Large intestine (tissue), 3 donors: ENCODE results near the gene RBX1. TPM values are rescaled to one million over a fixed set of nuclear protein-coding genes. Genes with fewer than 3 reads are reported as not detected.

Experiments
- DNase-seq, 2 donors: peaks; one replicate each; pipeline versions ENCODE4 v3.0.0 to v3.0.0-alpha.2; 2013
- H3K27ac ChIP-seq: one replicate; pipeline ENCODE4 v1.5.1; 2013; ENCODE audit warnings: low read length
- H3K27me3 ChIP-seq: 2 replicates; pipeline ENCODE4 v1.6.1; 2013; ENCODE audit warnings: low read length; ENCODE audit not compliant: control insufficient read depth, insufficient read depth
- H3K36me3 ChIP-seq: 2 replicates; pipeline ENCODE4 v1.6.1; 2013; ENCODE audit warnings: low read length; ENCODE audit not compliant: control insufficient read depth, insufficient read depth
- H3K4me1 ChIP-seq: one replicate; pipeline ENCODE4 v1.6.1; 2013; ENCODE audit warnings: low read length; ENCODE audit not compliant: control insufficient read depth, insufficient read depth
- H3K4me3 ChIP-seq: one replicate; pipeline ENCODE4 v1.5.1; 2013; ENCODE audit warnings: low read length
- H3K9me3 ChIP-seq: one replicate; pipeline ENCODE4 v1.6.1; 2013; ENCODE audit warnings: mild to moderate bottlenecking, low read depth, low read length, moderate library complexity; ENCODE audit not compliant: control insufficient read depth
- WGBS: methylation state at CpG from one replicate; pipeline ENCODE4 v1.1.5; 2013; ENCODE audit warnings: low lambda C conversion rate; ENCODE audit not compliant: insufficient coverage; 5-methylcytosine and 5-hydroxymethylcytosine counted together
- polyA plus RNA-seq: library from polyadenylated mRNA; unstranded; fragments of 120-200 nt; gene quantifications from one replicate; pipeline ENCODE4 v1.2.1, GENCODE V29; 2013

The RBX1 gene
- polyA plus RNA-seq, 1 donor = 44.9 TPM

- Histone ChIP-seq H3K9me3 (no peaks in the 10 kb centered on the region), H3K4me1 (no peaks in the 10 kb centered on the region), H3K27me3 (no peaks in the 10 kb centered on the region), H3K4me3 (no peak overlapping the region), H3K27ac (no peak overlapping the region), H3K36me3 (peaks cover 58% of the 10 kb centered on the region)
- DNase-seq = peak in 1 of 2 donors; percentile 27
- no CpG with 5 or more reads among the region's 8 CpGs for WGBS
Measured at GRCh38 chr22:40965936-40966725, 15.0 kb downstream of the RBX1 start.

- DNase-seq = no peak
- WGBS = 60% methylated on average over 1 of the region's 7 CpGs
- Histone ChIP-seq H3K36me3 (peaks cover 56% of the 10 kb centered on the region), H3K27ac (no peak overlapping the region), H3K4me1 (no peaks in the 10 kb centered on the region), H3K27me3 (no peaks in the 10 kb centered on the region), H3K4me3 (no peak overlapping the region), H3K9me3 (no peaks in the 10 kb centered on the region)
Measured at GRCh38 chr22:40966726-40967085, 15.5 kb downstream of the RBX1 start.

DNA sequence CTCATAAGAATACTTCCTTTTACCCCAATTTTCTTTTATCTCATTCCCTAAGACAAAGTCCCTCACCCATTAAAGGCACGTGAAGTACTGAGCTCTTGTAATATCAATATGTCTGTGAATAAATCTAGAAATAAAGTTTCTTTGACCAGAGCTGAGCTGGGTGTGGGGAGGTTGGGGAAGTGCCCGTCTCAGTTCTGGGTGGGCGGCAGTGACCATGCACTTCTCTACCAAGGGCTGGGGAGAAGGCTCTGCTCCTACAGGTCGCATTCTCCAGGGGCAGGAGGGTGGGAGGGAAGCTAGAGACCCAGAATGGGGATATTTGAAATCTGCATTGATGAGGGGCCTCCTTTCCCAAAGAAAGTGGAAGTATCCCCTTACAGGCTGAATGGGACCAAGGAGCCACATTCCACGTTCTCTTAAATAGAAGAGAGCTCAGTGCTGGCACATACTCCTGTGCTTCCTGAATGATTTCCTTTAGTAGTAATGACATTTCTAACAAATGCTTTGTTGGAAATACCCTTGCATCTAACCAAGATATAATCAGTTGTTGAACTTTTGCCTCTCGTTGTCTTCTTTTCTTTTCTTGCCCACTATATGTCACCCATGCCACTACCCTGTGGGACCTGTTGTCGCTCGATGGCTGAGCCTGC is 16.1 kb downstream of the RBX1 start:
- WGBS = 95% methylated on average over 3 of the region's 8 CpGs
- Histone ChIP-seq H3K9me3 (no peaks in the 10 kb centered on the region), H3K36me3 (peaks cover 55% of the 10 kb centered on the region), H3K4me3 (no peak overlapping the region), H3K4me1 (no peaks in the 10 kb centered on the region), H3K27ac (no peak overlapping the region), H3K27me3 (no peaks in the 10 kb centered on the region)
- no peak for DNase-seq

- H3K9me3 ChIP-seq = no peaks in the 10 kb centered on the region
- peaks cover 35% of the 10 kb centered on the region for H3K36me3 ChIP-seq
- H3K4me3 ChIP-seq = no peak overlapping the region
- WGBS = 100% methylated on average over 1 of the region's 6 CpGs
- no peaks in the 10 kb centered on the region for H3K27me3 ChIP-seq
- H3K4me1 ChIP-seq = no peaks in the 10 kb centered on the region
- no peak for DNase-seq
- H3K27ac ChIP-seq = no peak overlapping the region
Measured at GRCh38 chr22:40972587-40972986, 21.4 kb downstream of the RBX1 start.

GRCh38 chr22:40973144-40973543 is 22.0 kb downstream of the RBX1 start:
- WGBS = no CpG with 5 or more reads among the region's 13 CpGs
- Histone ChIP-seq H3K4me1 (no peaks in the 10 kb centered on the region), H3K27ac (no peak overlapping the region), H3K36me3 (peaks cover 31% of the 10 kb centered on the region), H3K9me3 (no peaks in the 10 kb centered on the region), H3K4me3 (no peak overlapping the region), H3K27me3 (no peaks in the 10 kb centered on the region)
- DNase-seq = no peak

DNA sequence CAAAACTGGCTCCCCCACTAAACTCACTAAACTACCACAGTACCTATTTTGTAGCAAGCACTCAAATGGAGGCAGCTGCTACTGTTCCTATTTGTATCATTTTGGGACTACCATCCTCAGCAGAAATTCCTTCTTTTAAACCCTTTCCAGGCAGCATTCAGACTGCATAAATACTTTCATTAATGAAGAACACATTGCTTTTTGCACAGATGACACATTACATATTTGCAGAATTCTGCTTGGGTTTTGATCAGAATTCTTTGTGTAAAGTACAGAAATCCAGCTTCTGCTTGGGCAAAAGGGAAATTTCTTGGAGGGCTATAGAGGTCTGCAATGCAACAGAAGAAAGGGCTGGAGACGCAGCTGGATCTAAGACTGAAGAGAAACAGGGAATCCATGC is 24.2 kb downstream of the RBX1 start:
- Histone ChIP-seq H3K36me3 (peaks cover 20% of the 10 kb centered on the region), H3K4me3 (no peak overlapping the region), H3K27ac (no peak overlapping the region), H3K27me3 (no peaks in the 10 kb centered on the region), H3K4me1 (no peaks in the 10 kb centered on the region), H3K9me3 (no peaks in the 10 kb centered on the region)
- no peak for DNase-seq
- no CpG with 5 or more reads among the region's 1 CpG for WGBS

- no peak overlapping the region for H3K27ac ChIP-seq
- no peak for DNase-seq
- no peaks in the 10 kb centered on the region for H3K4me1 ChIP-seq
- H3K9me3 ChIP-seq = no peaks in the 10 kb centered on the region
- WGBS = 89% methylated on average over 3 of the region's 18 CpGs
- peaks cover 11% of the 10 kb centered on the region for H3K36me3 ChIP-seq
- H3K27me3 ChIP-seq = no peaks in the 10 kb centered on the region
- H3K4me3 ChIP-seq = no peak overlapping the region
Measured at GRCh38 chr22:40976866-40977700, 25.9 kb downstream of the RBX1 start.

DNA sequence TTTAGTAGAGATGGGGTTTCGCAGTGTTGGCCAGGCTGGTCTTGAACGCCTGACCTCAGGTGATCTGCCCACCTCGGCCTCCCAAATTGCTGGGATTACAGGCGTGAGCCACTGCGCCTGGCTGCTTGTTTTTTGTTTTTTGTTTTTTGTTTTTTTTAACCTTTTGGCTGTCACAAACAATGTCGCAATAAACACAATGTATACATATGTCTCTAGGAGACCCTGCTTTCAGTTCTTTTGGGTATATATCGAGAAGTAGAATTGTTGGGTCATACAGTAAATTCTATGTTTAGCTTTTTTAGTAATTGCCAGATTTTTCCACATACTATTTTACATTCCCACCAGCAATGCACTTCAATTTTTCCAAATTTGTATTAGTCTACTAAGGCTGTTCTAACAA is 28.0 kb downstream of the RBX1 start:
- no peak for DNase-seq
- H3K4me3 ChIP-seq = no peak overlapping the region
- H3K4me1 ChIP-seq = no peaks in the 10 kb centered on the region
- H3K27me3 ChIP-seq = no peaks in the 10 kb centered on the region
- H3K27ac ChIP-seq = no peak overlapping the region
- WGBS = 100% methylated on average over 7 of the region's 7 CpGs
- H3K36me3 ChIP-seq = no peaks in the 10 kb centered on the region
- no peaks in the 10 kb centered on the region for H3K9me3 ChIP-seq

DNA sequence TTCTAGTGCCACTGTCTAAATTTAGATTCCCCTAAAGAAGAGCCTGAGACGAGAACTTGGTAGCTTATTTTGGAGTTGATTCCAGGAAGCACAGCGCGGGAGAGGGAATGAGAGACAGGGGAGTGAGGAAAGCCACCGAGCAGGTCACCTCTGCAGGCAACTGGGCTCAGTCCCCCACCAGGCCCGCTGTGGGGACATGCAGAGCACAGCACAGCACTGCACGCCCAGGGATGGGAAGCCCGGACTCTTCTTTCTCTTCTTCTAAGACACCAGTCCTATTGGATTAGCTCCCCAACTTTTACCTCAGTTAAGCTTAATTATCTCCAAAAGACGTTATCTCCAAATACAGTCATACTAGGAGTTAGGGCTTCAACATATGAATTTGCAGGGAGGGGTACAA is 28.7 kb downstream of the RBX1 start:
- H3K27me3 ChIP-seq = no peaks in the 10 kb centered on the region
- DNase-seq = no peak
- no peak overlapping the region for H3K27ac ChIP-seq
- no peaks in the 10 kb centered on the region for H3K4me1 ChIP-seq
- no peak overlapping the region for H3K4me3 ChIP-seq
- no peaks in the 10 kb centered on the region for H3K9me3 ChIP-seq
- H3K36me3 ChIP-seq = no peaks in the 10 kb centered on the region
- no CpG with 5 or more reads among the region's 8 CpGs for WGBS

- no CpG with 5 or more reads among the region's 21 CpGs for WGBS
- Histone ChIP-seq H3K36me3 (no peaks in the 10 kb centered on the region), H3K4me3 (no peak overlapping the region), H3K27me3 (no peaks in the 10 kb centered on the region), H3K27ac (no peak overlapping the region), H3K4me1 (no peaks in the 10 kb centered on the region), H3K9me3 (no peaks in the 10 kb centered on the region)
- no peak for DNase-seq
Measured at GRCh38 chr22:40982482-40983385, 31.6 kb downstream of the RBX1 start.
